Adrenal gland (tissue), 5 donors: Measurements from ENCODE around the gene TMEM270.

Experiments
- CTCF ChIP-seq, 6 experiments: fragments of 450-650 bp in 4 of 6; fragments of 200-600 bp in 2 of 6; sonication (generic) in 1 of 6; IDR thresholded peaks; 1 replicate in 5 of 6; 2 replicates in 1 of 6; pipeline versions ENCODE4 v1.5.1 to v1.8.0; 2016 to 2021; ENCODE audit warnings: antibody characterized with exemption in 6 of 6, mild to moderate bottlenecking in 2 of 6, moderate library complexity in 1 of 6
- POLR2A ChIP-seq, 2 donors: fragments of 450-650 bp; IDR thresholded peaks; one replicate each; pipeline ENCODE4 v1.6.1; 2017; ENCODE audit warnings: antibody characterized with exemption in 2 of 2, mild to moderate bottlenecking in 2 of 2, moderate library complexity in 1 of 2
- donor health status: DM: no; HTN: no; CAD: no.

GRCh38 chr7:73900286-73900685 is 39.3 kb downstream of the TMEM270 start:
- TF ChIP-seq CTCF (IDR thresholded peaks at IDR 0.05) = no peak
- no peak for TF ChIP-seq POLR2A (IDR thresholded peaks at IDR 0.05)
